IPS-18a (cell line): Measurements from ENCODE around the gene HIVEP3.

Experiments
- H3K27ac ChIP-seq: one replicate; pipeline ENCODE4 v1.5.1; 2013; ENCODE audit warnings: low read length
- H3K27me3 ChIP-seq: one replicate; pipeline ENCODE4 v1.6.1; 2013; ENCODE audit warnings: mild to moderate bottlenecking, low read length; ENCODE audit not compliant: control insufficient read depth, insufficient read depth
- H3K36me3 ChIP-seq: one replicate; pipeline ENCODE4 v1.6.1; 2013; ENCODE audit warnings: low read depth, low read length; ENCODE audit not compliant: control insufficient read depth
- H3K4me1 ChIP-seq: one replicate; pipeline ENCODE4 v1.6.1; 2013; ENCODE audit warnings: low read depth, low read length; ENCODE audit not compliant: control insufficient read depth
- H3K4me3 ChIP-seq: one replicate; pipeline ENCODE4 v1.5.1; 2013; ENCODE audit warnings: low read length
- H3K9ac ChIP-seq: one replicate; pipeline ENCODE4 v1.6.1; 2013; ENCODE audit warnings: mild to moderate bottlenecking, low read length, moderate library complexity
- H3K9me3 ChIP-seq: one replicate; pipeline ENCODE4 v1.6.1; 2013; ENCODE audit warnings: low read depth, low read length; ENCODE audit not compliant: control insufficient read depth

The HIVEP3 gene

GRCh38 chr1:41802532-41803501 is 115.9 kb downstream of the HIVEP3 start:
- Histone ChIP-seq H3K36me3 (no peaks in the 10 kb centered on the region), H3K9ac (no peak overlapping the region)

DNA sequence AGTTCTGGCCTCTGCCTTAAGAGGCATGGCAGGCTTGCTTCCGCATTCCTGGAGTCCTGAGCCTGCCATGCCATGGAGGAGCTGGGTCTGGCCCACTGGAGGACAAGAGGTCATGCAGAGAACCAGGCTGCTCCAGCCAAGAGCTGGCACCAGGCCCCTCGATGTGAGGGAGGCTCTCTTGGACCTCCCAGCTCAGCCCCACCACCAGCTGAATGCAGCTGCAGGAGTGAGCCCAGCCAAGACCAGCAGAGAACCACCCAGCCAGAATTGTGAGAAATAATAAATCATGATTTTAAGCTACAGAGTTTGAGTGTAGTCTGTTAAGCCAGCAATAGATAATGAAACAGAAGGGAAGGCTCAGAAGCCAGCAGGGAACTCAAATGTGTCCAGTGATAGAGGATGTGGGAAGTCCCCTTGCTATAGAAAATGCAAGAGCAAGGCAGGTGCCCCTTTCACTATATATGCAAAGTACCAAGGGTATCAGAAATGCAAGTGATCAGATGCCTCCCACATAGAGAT is 118.4 kb downstream of the HIVEP3 start:
- Histone ChIP-seq H3K4me3 (no peak overlapping the region), H3K27ac (no peak overlapping the region)

More at GRCh38 chr1:41802532-41803501, 115.9 kb downstream of the HIVEP3 start:
- no peak overlapping the region for H3K4me3 ChIP-seq
- H3K27ac ChIP-seq, result no peak overlapping the region
- H3K27me3 ChIP-seq, result no peaks in the 10 kb centered on the region
- H3K9me3 ChIP-seq, result no peaks in the 10 kb centered on the region
- peaks cover 5% of the 10 kb centered on the region for H3K4me1 ChIP-seq

DNA sequence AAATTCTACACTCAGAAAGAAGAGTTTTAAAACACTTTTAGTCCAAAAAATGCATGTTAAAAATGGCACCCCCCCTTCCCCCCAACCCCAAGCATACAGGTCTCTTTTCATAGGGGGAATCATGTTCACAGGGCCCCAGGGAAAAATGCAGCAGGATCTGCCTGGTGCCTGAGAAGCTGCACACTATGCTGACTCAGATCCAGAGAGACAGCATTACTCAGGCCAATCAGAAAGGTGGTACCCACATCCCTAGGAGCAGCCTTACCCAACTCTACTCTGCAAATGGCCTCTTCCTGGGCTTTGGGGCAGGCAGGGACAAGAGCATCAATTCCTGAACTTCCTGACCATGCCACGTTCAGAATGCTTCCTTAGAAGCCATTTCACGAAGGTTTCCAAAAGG is 119.0 kb downstream of the HIVEP3 start:
- Histone ChIP-seq H3K27me3 (no peaks in the 10 kb centered on the region), H3K36me3 (no peaks in the 10 kb centered on the region), H3K4me3 (no peak overlapping the region), H3K4me1 (peaks cover 5% of the 10 kb centered on the region), H3K27ac (no peak overlapping the region), H3K9ac (no peak overlapping the region), H3K9me3 (no peaks in the 10 kb centered on the region)

More for the DNA sequence above, 118.4 kb downstream of the HIVEP3 start:
- Histone ChIP-seq H3K9me3 (no peaks in the 10 kb centered on the region), H3K9ac (no peak overlapping the region), H3K36me3 (no peaks in the 10 kb centered on the region), H3K27me3 (no peaks in the 10 kb centered on the region), H3K4me1 (peaks cover 5% of the 10 kb centered on the region)

GRCh38 chr1:41799205-41799604 is 119.5 kb downstream of the HIVEP3 start:
- H3K9ac ChIP-seq, result no peak overlapping the region
- H3K36me3 ChIP-seq, result no peaks in the 10 kb centered on the region
- H3K9me3 ChIP-seq, result no peaks in the 10 kb centered on the region
- H3K27ac ChIP-seq, result no peak overlapping the region
- no peaks in the 10 kb centered on the region for H3K27me3 ChIP-seq
- H3K4me3 ChIP-seq, result no peak overlapping the region
- peaks cover 5% of the 10 kb centered on the region for H3K4me1 ChIP-seq

GRCh38 chr1:41795205-41795762 is 123.4 kb downstream of the HIVEP3 start:
- Histone ChIP-seq H3K9me3 (no peaks in the 10 kb centered on the region), H3K27me3 (no peaks in the 10 kb centered on the region), H3K4me1 (no peaks in the 10 kb centered on the region), H3K27ac (no peak overlapping the region), H3K36me3 (no peaks in the 10 kb centered on the region), H3K4me3 (no peak overlapping the region), H3K9ac (no peak overlapping the region)

- no peak overlapping the region for H3K4me3 ChIP-seq
- no peak overlapping the region for H3K9ac ChIP-seq
- no peaks in the 10 kb centered on the region for H3K9me3 ChIP-seq
- H3K27me3 ChIP-seq, result no peaks in the 10 kb centered on the region
- no peaks in the 10 kb centered on the region for H3K36me3 ChIP-seq
- H3K4me1 ChIP-seq, result no peaks in the 10 kb centered on the region
- no peak overlapping the region for H3K27ac ChIP-seq
Measured at GRCh38 chr1:41794031-41794430, 124.7 kb downstream of the HIVEP3 start.

- no peaks in the 10 kb centered on the region for H3K9me3 ChIP-seq
- no peak overlapping the region for H3K27ac ChIP-seq
- H3K4me3 ChIP-seq, result no peak overlapping the region
- H3K27me3 ChIP-seq, result no peaks in the 10 kb centered on the region
- no peak overlapping the region for H3K9ac ChIP-seq
- H3K4me1 ChIP-seq, result no peaks in the 10 kb centered on the region
- no peaks in the 10 kb centered on the region for H3K36me3 ChIP-seq
Measured at GRCh38 chr1:41792485-41792770, 126.3 kb downstream of the HIVEP3 start.

DNA sequence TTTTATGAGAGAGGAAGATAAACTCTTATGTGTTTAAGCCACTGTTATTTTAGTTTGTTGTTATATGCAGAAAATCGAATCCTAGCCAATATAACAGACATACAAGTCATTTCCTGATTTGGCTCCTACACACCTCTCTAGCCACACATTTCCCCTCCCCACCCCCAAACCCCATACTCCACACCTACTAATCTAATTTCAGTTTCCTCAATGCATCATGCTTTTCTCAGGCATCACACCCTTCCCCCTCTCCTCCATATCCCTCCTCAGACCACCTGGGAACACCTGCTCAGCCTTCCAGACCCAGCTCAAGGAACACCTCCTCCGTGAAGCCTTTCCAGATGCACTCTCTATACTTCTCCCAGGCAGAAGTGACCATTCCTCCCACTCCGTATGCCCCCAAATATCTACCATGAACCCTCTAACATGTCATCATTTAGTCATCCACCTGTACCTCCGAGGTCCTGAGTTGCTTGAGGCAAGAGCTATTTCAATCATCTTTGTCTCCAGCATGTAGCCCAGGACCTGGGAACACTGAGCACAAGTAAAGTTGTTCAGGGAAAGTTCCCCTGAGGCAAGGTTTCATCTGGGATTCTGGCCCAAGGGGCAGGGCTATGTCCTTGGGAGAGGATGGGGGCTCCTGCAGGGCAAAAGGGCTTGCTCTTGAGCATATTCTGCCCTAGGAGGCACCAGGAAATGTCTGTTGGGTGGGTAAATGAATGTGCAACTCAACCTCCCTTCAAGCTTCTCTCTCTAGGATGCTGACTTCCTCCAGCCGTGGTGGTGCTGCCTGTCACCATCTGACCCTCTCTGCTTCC is 126.8 kb downstream of the HIVEP3 start:
- Histone ChIP-seq H3K4me3 (no peak overlapping the region), H3K27me3 (no peaks in the 10 kb centered on the region), H3K27ac (no peak overlapping the region), H3K9ac (no peak overlapping the region), H3K4me1 (no peaks in the 10 kb centered on the region), H3K36me3 (no peaks in the 10 kb centered on the region), H3K9me3 (no peaks in the 10 kb centered on the region)

DNA sequence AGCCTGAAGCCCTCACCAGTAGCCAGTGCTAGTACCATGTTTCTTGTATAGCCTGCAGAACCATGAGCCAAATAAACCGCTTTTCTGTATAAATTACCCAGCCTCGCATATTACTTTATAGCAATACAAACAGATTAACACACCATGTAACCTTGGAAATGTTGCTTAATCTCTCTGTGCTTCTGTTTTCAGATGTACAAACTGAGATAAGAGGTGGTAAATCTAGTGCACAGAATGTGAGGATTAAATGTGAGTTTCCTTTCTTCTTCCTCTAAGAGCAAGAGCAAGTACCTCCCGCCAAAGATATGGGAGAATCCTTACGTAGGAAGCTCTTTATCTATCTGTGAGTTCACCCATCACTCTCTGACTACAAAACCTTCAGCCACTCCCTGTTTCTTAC is 128.4 kb downstream of the HIVEP3 start:
- H3K4me1 ChIP-seq, result no peaks in the 10 kb centered on the region
- H3K27me3 ChIP-seq, result no peaks in the 10 kb centered on the region
- H3K27ac ChIP-seq, result no peak overlapping the region
- no peak overlapping the region for H3K4me3 ChIP-seq
- no peaks in the 10 kb centered on the region for H3K36me3 ChIP-seq
- no peaks in the 10 kb centered on the region for H3K9me3 ChIP-seq
- H3K9ac ChIP-seq, result no peak overlapping the region

DNA sequence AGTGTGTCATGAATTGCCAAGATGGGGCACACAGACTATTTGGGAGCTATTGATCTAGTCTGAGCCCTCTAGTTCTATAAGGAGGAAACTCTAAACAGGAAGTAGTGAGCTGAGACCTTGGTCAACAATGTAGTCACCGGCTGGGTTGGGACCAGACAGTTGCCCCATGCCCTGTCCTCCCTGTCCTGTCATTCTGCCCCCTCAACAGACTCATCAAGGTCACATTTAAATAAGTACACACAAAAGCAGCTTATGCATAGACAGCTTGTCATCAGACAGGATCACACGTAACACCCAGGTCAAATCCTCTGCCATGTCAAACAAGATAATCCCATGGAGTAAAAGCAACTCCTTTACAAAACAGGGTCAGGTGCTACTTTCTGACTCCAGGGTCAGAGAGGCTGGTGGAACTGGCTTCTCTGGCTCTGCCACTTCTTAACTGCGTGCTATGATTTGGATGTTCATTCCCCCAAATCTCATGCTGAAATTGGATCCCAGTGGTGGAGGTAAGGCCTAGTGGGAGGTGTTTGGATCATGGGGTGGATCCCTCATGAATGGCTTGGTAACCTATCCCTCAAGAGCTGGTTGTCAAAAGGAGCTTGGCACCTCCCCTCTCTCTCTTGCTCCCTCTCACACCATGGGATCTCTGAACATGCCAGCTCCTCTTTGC is 128.9 kb downstream of the HIVEP3 start:
- no peak overlapping the region for H3K9ac ChIP-seq
- H3K27ac ChIP-seq, result no peak overlapping the region
- H3K4me1 ChIP-seq, result no peaks in the 10 kb centered on the region
- H3K4me3 ChIP-seq, result no peak overlapping the region
- no peaks in the 10 kb centered on the region for H3K27me3 ChIP-seq
- no peaks in the 10 kb centered on the region for H3K9me3 ChIP-seq
- no peaks in the 10 kb centered on the region for H3K36me3 ChIP-seq

DNA sequence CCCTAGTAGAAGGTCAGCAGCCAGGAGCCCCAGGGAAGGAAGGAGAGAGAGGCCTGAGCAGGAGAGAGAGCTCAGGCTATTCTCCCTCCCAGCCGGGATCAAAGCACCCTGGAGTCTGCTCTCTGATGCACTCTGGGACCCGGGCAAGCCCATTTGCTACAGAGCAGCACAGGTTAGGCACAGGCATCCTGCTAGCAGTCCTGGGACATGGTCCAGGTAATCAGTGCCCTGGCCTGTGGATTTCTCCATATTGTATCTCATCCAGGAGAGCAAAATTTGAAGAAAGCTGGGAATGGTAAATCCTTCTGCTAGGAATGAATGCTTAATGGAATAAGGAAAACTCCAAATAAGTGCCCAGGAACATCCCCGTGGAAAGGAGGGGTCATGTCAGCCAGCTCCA is 130.3 kb downstream of the HIVEP3 start:
- Histone ChIP-seq H3K9me3 (no peaks in the 10 kb centered on the region), H3K9ac (no peak overlapping the region), H3K27me3 (no peaks in the 10 kb centered on the region), H3K36me3 (no peaks in the 10 kb centered on the region), H3K4me3 (no peak overlapping the region), H3K27ac (no peak overlapping the region), H3K4me1 (no peaks in the 10 kb centered on the region)
